ENCODE measurements around the gene MBL2. TPM values are rescaled to one million over a fixed set of nuclear protein-coding genes. Genes with fewer than 3 reads are reported as not detected.

The MBL2 gene
- total RNA-seq, 1 experiment from 2014 or later: not detected

GRCh38 chr10:52807803-52808202 lies 35.2 kb upstream of the MBL2 start:
- H3K9me3 Mint-ChIP-seq: peaks cover 8% of the 10 kb centered on the region
- H3K27me3 Mint-ChIP-seq (ENCODE audit: low read depth): no peaks in the 10 kb centered on the region
- no peaks in the 10 kb centered on the region for H3K4me1 Mint-ChIP-seq
- no peak for TF ChIP-seq SMAD4 (CRISPR knock-in tag; IDR thresholded peaks at IDR 0.05)
- TF ChIP-seq ZSCAN18 (CRISPR knock-in tag; IDR thresholded peaks at IDR 0.05): no peak
- no peak for TF ChIP-seq ZBTB21 (CRISPR knock-in tag; IDR thresholded peaks at IDR 0.05; ENCODE audit: borderline replicate concordance)
- no peak for TF ChIP-seq ZNF512 (CRISPR knock-in tag; IDR thresholded peaks at IDR 0.05; ENCODE audit: borderline replicate concordance)
- TF ChIP-seq GRHL2 (CRISPR knock-in tag; IDR thresholded peaks at IDR 0.05; ENCODE audit: insufficient replicate concordance, severe bottlenecking): no peak
- no peak for TF ChIP-seq NR3C1 (CRISPR knock-in tag; conservative IDR thresholded peaks at IDR 0.05; ENCODE audit: low read depth)
- TF ChIP-seq JAZF1 (CRISPR knock-in tag; IDR thresholded peaks at IDR 0.05): no peak
- TF ChIP-seq ZNF232 (CRISPR knock-in tag; IDR thresholded peaks at IDR 0.05): no peak
- no peak for TF ChIP-seq ZNF396 (CRISPR knock-in tag; IDR thresholded peaks at IDR 0.05; ENCODE audit: borderline replicate concordance)
- no peak for TF ChIP-seq TEAD1 (CRISPR knock-in tag; IDR thresholded peaks at IDR 0.05)
- TF ChIP-seq ARID4B (CRISPR knock-in tag; IDR thresholded peaks at IDR 0.05; ENCODE audit: borderline replicate concordance): no peak
- TF ChIP-seq ZNF281 (CRISPR knock-in tag; IDR thresholded peaks at IDR 0.05): no peak
- no peak for TF ChIP-seq ZNF425 (CRISPR knock-in tag; conservative IDR thresholded peaks at IDR 0.05)
- TF ChIP-seq AFF4 (CRISPR knock-in tag; IDR thresholded peaks at IDR 0.05; ENCODE audit: borderline replicate concordance): no peak
- no peak for TF ChIP-seq NR1H2 (CRISPR knock-in tag; IDR thresholded peaks at IDR 0.05)
- no peak for TF ChIP-seq SMAD3 (CRISPR knock-in tag; IDR thresholded peaks at IDR 0.05; ENCODE audit: borderline replicate concordance)
- no peak for TF ChIP-seq ESRRA (CRISPR knock-in tag; IDR thresholded peaks at IDR 0.05; ENCODE audit: borderline replicate concordance)
- no peak for TF ChIP-seq ATF3 (CRISPR knock-in tag; conservative IDR thresholded peaks at IDR 0.05)
- no peak for TF ChIP-seq MLX (CRISPR knock-in tag; IDR thresholded peaks at IDR 0.05)
- TF ChIP-seq SOX15 (CRISPR knock-in tag; IDR thresholded peaks at IDR 0.05): no peak
- DNase-seq (ENCODE audit: low spot score): no peak
- H3K36me3 Mint-ChIP-seq: no peaks in the 10 kb centered on the region
- H3K27ac Mint-ChIP-seq: no peak overlapping the region
- ATAC-seq: no peak
- H3K4me3 Mint-ChIP-seq: no peak overlapping the region
- POLR2A ChIA-PET: no interaction called here
- CTCF ChIA-PET: interaction anchor here (1.7 kb wide), 1 partner anchor 10 kb away, joined by 9 read pairs; no protein-coding TSS in a partner anchor

Measured in WTC11 (cell line).